Measurements from ENCODE around the gene SPEM3. TPM values are rescaled to one million over a fixed set of nuclear protein-coding genes. Genes with fewer than 3 reads are reported as not detected.
A peak's percentile ranks its signal among the peaks of the same experiment; 100 is the strongest.
"Not testable (repeated sequence)": the region's sequence is repeated elsewhere in the genome, so short reads cannot be mapped to it uniquely, and the experiment has no call there.

The SPEM3 gene
- total and polyA plus RNA-seq, 10 donors: not detected

DNA sequence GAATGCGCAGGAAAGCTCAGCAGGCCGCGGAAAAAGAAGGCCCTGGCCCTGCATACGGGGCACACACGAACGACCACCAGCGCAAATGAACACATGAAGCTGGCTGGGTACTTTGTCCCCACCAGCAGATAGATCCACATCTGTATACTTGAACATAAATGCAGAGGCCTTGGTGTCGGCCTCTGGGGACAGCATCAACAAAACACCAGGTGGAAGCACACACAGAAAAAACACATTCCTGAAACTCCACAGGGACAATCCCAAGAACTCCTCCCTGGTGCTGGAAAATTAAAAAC, 51.4 kb downstream of the SPEM3 start:
- intact Hi-C loops (cut with DNase I; ENCODE audit: low total_unique reads): no loop called here

DNA sequence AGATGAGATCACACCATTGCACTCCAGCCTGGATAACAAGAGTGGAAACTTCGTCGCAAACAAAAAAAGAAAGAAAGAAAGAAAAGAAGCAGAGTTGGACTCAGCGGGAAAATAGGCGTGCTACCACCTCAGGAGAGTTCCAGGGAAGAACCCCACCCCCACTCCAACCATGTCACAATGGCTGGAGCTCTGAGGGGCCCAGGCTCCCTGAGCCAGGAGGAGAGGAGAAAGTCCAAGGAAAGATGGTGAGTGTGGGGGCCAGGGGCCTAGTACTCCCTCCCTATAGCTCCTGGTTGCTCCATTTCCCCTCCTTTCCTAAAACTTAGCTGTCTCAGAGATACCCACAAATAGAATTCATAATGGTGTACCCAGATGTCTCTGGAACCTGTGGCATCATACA, 52.6 kb downstream of the SPEM3 start, which contains the start of gene SLC35G6:
Gene SLC35G6, plus strand, starts transcription at position 172 of the 400 bp plus-strand sequence. Its CDS starts 71 bp downstream, at position 243.
- Histone ChIP-seq H3K4me3 (peak within 1 kb of the TSS in 2 of 8 donors; percentile 85 to 94), H3K27ac (peak within 1 kb of the TSS; percentile 99 to 100 (median 99)), H3K4me1 (peaks cover 29 to 83% (median 70%) of the 10 kb centered on the region in 6 donors)
- H3K27me3 ChIP-seq (replicated peaks in 1 of 7); DNase-seq; intact Hi-C loops (cut with DNase I; ENCODE audit: low total_unique reads); H3K9me3 ChIP-seq; H3K36me3 ChIP-seq: not testable (repeated sequence)
- WGBS, 5 donors: 90 to 96% (median 93%) methylated on average over 4 of the region's 4 CpGs

More for the DNA sequence above, 51.4 kb downstream of the SPEM3 start:
- H3K4me1 ChIP-seq: peaks cover 25 to 83% (median 70%) of the 10 kb centered on the region in 6 donors
- peak overlapping the region; percentile 66 to 94 (median 83) for H3K4me3 ChIP-seq
- TF ChIP-seq POLR2A (IDR thresholded peaks at IDR 0.05) (no peak), POLR2AphosphoS5 (IDR thresholded peaks at IDR 0.05) (no peak)
- TF ChIP-seq, protein P1, sequence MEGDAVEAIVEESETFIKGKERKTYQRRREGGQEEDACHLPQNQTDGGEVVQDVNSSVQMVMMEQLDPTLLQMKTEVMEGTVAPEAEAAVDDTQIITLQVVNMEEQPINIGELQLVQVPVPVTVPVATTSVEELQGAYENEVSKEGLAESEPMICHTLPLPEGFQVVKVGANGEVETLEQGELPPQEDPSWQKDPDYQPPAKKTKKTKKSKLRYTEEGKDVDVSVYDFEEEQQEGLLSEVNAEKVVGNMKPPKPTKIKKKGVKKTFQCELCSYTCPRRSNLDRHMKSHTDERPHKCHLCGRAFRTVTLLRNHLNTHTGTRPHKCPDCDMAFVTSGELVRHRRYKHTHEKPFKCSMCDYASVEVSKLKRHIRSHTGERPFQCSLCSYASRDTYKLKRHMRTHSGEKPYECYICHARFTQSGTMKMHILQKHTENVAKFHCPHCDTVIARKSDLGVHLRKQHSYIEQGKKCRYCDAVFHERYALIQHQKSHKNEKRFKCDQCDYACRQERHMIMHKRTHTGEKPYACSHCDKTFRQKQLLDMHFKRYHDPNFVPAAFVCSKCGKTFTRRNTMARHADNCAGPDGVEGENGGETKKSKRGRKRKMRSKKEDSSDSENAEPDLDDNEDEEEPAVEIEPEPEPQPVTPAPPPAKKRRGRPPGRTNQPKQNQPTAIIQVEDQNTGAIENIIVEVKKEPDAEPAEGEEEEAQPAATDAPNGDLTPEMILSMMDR (IDR thresholded peaks at IDR 0.05 in 8 of 11, conservative IDR thresholded peaks at IDR 0.05 in 3 of 11): no peak
- DNase-seq: no peak
- 8 to 15% (median 12%) methylated on average over 7 to 8 of the region's 8 CpGs for WGBS, 5 donors
- no peaks in the 10 kb centered on the region for H3K36me3 ChIP-seq
- H3K27me3 ChIP-seq (replicated peaks in 1 of 7): no peaks in the 10 kb centered on the region
- no peaks in the 10 kb centered on the region for H3K9me3 ChIP-seq
- peak overlapping the region; percentile 98 to 100 (median 99) for H3K27ac ChIP-seq

DNA sequence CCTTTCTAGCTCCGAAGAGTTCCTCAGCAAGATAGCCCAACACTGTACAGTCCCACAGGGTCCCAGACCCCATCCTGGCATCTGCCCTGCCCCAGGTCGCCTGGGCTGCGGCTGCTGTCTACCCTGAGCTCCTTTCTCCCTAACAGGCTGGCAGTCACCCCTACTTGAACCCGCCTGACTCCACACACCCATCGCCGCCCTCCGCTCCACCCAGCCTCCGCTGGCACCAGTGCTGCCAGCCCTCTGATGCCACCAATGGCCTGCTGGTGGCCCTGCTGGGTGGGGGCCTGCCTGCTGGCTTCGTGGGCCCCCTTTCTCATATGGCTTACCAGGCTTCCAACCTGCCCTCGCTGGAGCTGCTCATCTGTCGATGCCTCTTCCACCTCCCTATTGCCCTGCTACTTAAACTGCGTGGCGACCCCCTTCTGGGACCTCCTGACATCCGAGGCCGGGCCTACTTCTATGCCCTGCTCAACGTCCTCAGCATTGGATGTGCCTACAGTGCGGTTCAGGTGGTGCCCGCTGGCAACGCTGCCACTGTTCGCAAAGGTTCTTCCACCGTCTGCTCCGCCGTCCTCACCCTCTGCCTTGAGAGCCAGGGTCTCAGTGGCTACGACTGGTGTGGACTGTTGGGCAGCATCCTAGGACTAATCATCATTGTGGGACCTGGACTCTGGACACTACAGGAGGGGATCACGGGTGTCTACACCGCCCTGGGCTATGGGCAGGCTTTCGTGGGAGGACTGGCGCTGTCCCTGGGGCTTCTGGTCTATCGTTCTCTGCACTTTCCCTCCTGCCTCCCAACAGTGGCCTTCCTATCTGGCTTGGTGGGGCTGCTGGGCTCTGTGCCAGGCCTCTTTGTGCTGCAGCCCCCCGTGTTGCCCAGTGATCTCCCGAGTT, 53.4 kb downstream of the SPEM3 start:
- H3K27me3 ChIP-seq (replicated peaks in 1 of 7); intact Hi-C loops (cut with DNase I; ENCODE audit: low total_unique reads); H3K9me3 ChIP-seq; H3K4me3 ChIP-seq; H3K36me3 ChIP-seq: not testable (repeated sequence)
- Histone ChIP-seq H3K4me1 (peaks cover 34 to 83% (median 70%) of the 10 kb centered on the region in 6 donors), H3K27ac (peak overlapping the region in 5 of 8 donors; percentile 96 to 100 (median 99))
- peak; percentile 81 for DNase-seq
- WGBS, 5 donors: 84 to 98% (median 87%) methylated on average over 28 to 31 of the region's 31 CpGs

Other genes starting within 250 kb of the SPEM3 start
Only the 30 nearest of the 39 such genes appear.
- 100 to 1,000 TPM in 4 of 7 donors, 10 to 100 TPM in 3; 83.1 to 133 (median 119) TPM for gene CTDNEP1, start 177.1 kb upstream of the SPEM3 start, total RNA-seq
- gene CTDNEP1, start 177.1 kb upstream of the SPEM3 start, polyA plus RNA-seq: 100 to 1,000 TPM in 1 of 3 donors, 10 to 100 TPM in 2; 69.3 to 104 (median 86.1) TPM
- 10 to 100 TPM; 22.1 to 40.3 (median 36.3) TPM for gene ELP5, start 176.6 kb upstream of the SPEM3 start, total RNA-seq
- gene ELP5, start 176.6 kb upstream of the SPEM3 start, polyA plus RNA-seq: 10 to 100 TPM; 36.2 to 40.2 (median 37.2) TPM
- 1 to 10 TPM in 6 of 7 donors, under 1 TPM in 1; 0.74 to 6.6 (median 2.4) TPM for gene CLDN7, start 166.4 kb upstream of the SPEM3 start, total RNA-seq
- gene CLDN7, start 166.4 kb upstream of the SPEM3 start, polyA plus RNA-seq: 1 to 10 TPM; 2.9 to 6.0 (median 4.3) TPM
- gene SLC2A4, start 147.1 kb upstream of the SPEM3 start, total RNA-seq: 1 to 10 TPM in 1 of 7 donors, under 1 TPM in 6; 0.39 to 1.6 (median 0.51) TPM
- gene SLC2A4, start 147.1 kb upstream of the SPEM3 start, polyA plus RNA-seq: under 1 TPM; 0.07 to 0.56 (median 0.29) TPM
- gene YBX2, start 134.2 kb upstream of the SPEM3 start, total RNA-seq: under 1 TPM in 3 of 7 donors, not detected in 4; 0.11 to 0.40 (median 0.19) TPM
- under 1 TPM; 0.09 to 0.22 (median 0.12) TPM for gene YBX2, start 134.2 kb upstream of the SPEM3 start, polyA plus RNA-seq
- gene EIF5A, start 121.2 kb upstream of the SPEM3 start, total RNA-seq: 100 to 1,000 TPM; 117 to 326 (median 244) TPM
- 100 to 1,000 TPM; 310 to 426 (median 376) TPM for gene EIF5A, start 121.2 kb upstream of the SPEM3 start, polyA plus RNA-seq
- 100 to 1,000 TPM in 2 of 7 donors, 10 to 100 TPM in 5; 54.1 to 123 (median 65.4) TPM for gene GPS2, start 113.5 kb upstream of the SPEM3 start, total RNA-seq
- 10 to 100 TPM; 56.6 to 73.2 (median 70.9) TPM for gene GPS2, start 113.5 kb upstream of the SPEM3 start, polyA plus RNA-seq
- 10 to 100 TPM; 16.5 to 53.9 (median 44.3) TPM for gene NEURL4, start 99.5 kb upstream of the SPEM3 start, total RNA-seq
- 10 to 100 TPM; 17.6 to 48.6 (median 36.3) TPM for gene NEURL4, start 99.5 kb upstream of the SPEM3 start, polyA plus RNA-seq
- 100 to 1,000 TPM; 118 to 312 (median 208) TPM for gene ACAP1, start 92.3 kb upstream of the SPEM3 start, total RNA-seq
- gene ACAP1, start 92.3 kb upstream of the SPEM3 start, polyA plus RNA-seq: 100 to 1,000 TPM; 126 to 266 (median 245) TPM
- gene KCTD11, start 76.7 kb upstream of the SPEM3 start, total RNA-seq: 10 to 100 TPM in 1 of 7 donors, 1 to 10 TPM in 6; 7.7 to 10.0 (median 9.1) TPM
- gene KCTD11, start 76.7 kb upstream of the SPEM3 start, polyA plus RNA-seq: 10 to 100 TPM in 1 of 3 donors, 1 to 10 TPM in 2; 5.4 to 12.0 (median 6.0) TPM
- gene TMEM95, start 73.7 kb upstream of the SPEM3 start, total RNA-seq: not detected
- gene TMEM95, start 73.7 kb upstream of the SPEM3 start, polyA plus RNA-seq: not detected
- 10 to 100 TPM in 1 of 7 donors, 1 to 10 TPM in 6; 4.2 to 16.2 (median 6.4) TPM for gene TNK1, start 47.8 kb upstream of the SPEM3 start, total RNA-seq
- gene TNK1, start 47.8 kb upstream of the SPEM3 start, polyA plus RNA-seq: 1 to 10 TPM; 6.6 to 8.7 (median 8.3) TPM
- gene PLSCR3, start 34.3 kb upstream of the SPEM3 start, total RNA-seq: 10 to 100 TPM; 34.1 to 63.2 (median 51.1) TPM
- gene PLSCR3, start 34.3 kb upstream of the SPEM3 start, polyA plus RNA-seq: 10 to 100 TPM; 31.3 to 45.9 (median 33.3) TPM
- gene TMEM256, start 24.8 kb upstream of the SPEM3 start, total RNA-seq: 10 to 100 TPM; 39.1 to 82.5 (median 50.3) TPM
- 100 to 1,000 TPM; 175 to 193 (median 179) TPM for gene TMEM256, start 24.8 kb upstream of the SPEM3 start, polyA plus RNA-seq
- gene NLGN2, start 21.0 kb upstream of the SPEM3 start, total RNA-seq: 10 to 100 TPM in 6 of 7 donors, 1 to 10 TPM in 1; 8.7 to 23.0 (median 13.0) TPM
- gene NLGN2, start 21.0 kb upstream of the SPEM3 start, polyA plus RNA-seq: 1 to 10 TPM; 2.2 to 6.5 (median 4.3) TPM
- not detected for gene SPEM1, start 8.5 kb upstream of the SPEM3 start, total RNA-seq
- gene SPEM1, start 8.5 kb upstream of the SPEM3 start, polyA plus RNA-seq: not detected
- gene SPEM2, start 3.2 kb upstream of the SPEM3 start, total RNA-seq: not detected
- not detected for gene SPEM2, start 3.2 kb upstream of the SPEM3 start, polyA plus RNA-seq
- gene TMEM102, start 6.6 kb downstream of the SPEM3 start, total RNA-seq: 10 to 100 TPM in 5 of 7 donors, 1 to 10 TPM in 2; 7.1 to 17.4 (median 10.9) TPM
- gene TMEM102, start 6.6 kb downstream of the SPEM3 start, polyA plus RNA-seq: 1 to 10 TPM; 4.7 to 9.8 (median 7.8) TPM
- gene FGF11, start 10.7 kb downstream of the SPEM3 start, total RNA-seq: 1 to 10 TPM; 1.0 to 5.5 (median 3.2) TPM
- gene FGF11, start 10.7 kb downstream of the SPEM3 start, polyA plus RNA-seq: 1 to 10 TPM; 1.5 to 3.5 (median 2.0) TPM
- 10 to 100 TPM in 5 of 7 donors, 1 to 10 TPM in 2; 7.3 to 12.9 (median 11.4) TPM for gene CHRNB1, start 16.2 kb downstream of the SPEM3 start, total RNA-seq
- gene CHRNB1, start 16.2 kb downstream of the SPEM3 start, polyA plus RNA-seq: 10 to 100 TPM in 2 of 3 donors, 1 to 10 TPM in 1; 7.3 to 12.4 (median 11.1) TPM
- gene ZBTB4, start 50.8 kb downstream of the SPEM3 start, total RNA-seq: 10 to 100 TPM; 38.7 to 68.8 (median 46.5) TPM
- gene ZBTB4, start 50.8 kb downstream of the SPEM3 start, polyA plus RNA-seq: 10 to 100 TPM; 10.5 to 23.7 (median 12.3) TPM
- not detected for gene SLC35G6, start 52.6 kb downstream of the SPEM3 start, total RNA-seq
- under 1 TPM in 1 of 3 donors, not detected in 2; 0.13 TPM for gene SLC35G6, start 52.6 kb downstream of the SPEM3 start, polyA plus RNA-seq
- gene POLR2A, start 55.5 kb downstream of the SPEM3 start, total RNA-seq: 100 to 1,000 TPM; 108 to 196 (median 173) TPM
- 10 to 100 TPM in 1 of 3 donors, 1 to 10 TPM in 2; 8.2 to 26.0 (median 8.8) TPM for gene POLR2A, start 55.5 kb downstream of the SPEM3 start, polyA plus RNA-seq
- gene TNFSF12, start 120.2 kb downstream of the SPEM3 start, total RNA-seq: 10 to 100 TPM; 37.4 to 64.6 (median 60.5) TPM
- gene TNFSF12, start 120.2 kb downstream of the SPEM3 start, polyA plus RNA-seq: 10 to 100 TPM; 46.5 to 65.0 (median 49.3) TPM
- gene TNFSF13, start 129.9 kb downstream of the SPEM3 start, total RNA-seq: 10 to 100 TPM; 14.5 to 54.0 (median 31.6) TPM
- gene TNFSF13, start 129.9 kb downstream of the SPEM3 start, polyA plus RNA-seq: 10 to 100 TPM; 19.9 to 23.4 (median 20.5) TPM
- 10 to 100 TPM; 36.3 to 71.7 (median 42.9) TPM for gene SENP3, start 133.1 kb downstream of the SPEM3 start, total RNA-seq
- gene SENP3, start 133.1 kb downstream of the SPEM3 start, polyA plus RNA-seq: 10 to 100 TPM; 43.1 to 52.7 (median 45.6) TPM
- gene CD68, start 150.8 kb downstream of the SPEM3 start, total RNA-seq: 100 to 1,000 TPM; 177 to 387 (median 271) TPM
- gene CD68, start 150.8 kb downstream of the SPEM3 start, polyA plus RNA-seq: 100 to 1,000 TPM in 1 of 3 donors, 10 to 100 TPM in 2; 52.5 to 236 (median 86.1) TPM
- gene MPDU1, start 155.0 kb downstream of the SPEM3 start, total RNA-seq: 100 to 1,000 TPM in 1 of 7 donors, 10 to 100 TPM in 6; 35.5 to 163 (median 51.2) TPM
- gene MPDU1, start 155.0 kb downstream of the SPEM3 start, polyA plus RNA-seq: 10 to 100 TPM; 42.7 to 73.0 (median 59.5) TPM
- gene SOX15, start 161.2 kb downstream of the SPEM3 start, total RNA-seq: 1 to 10 TPM in 1 of 7 donors, under 1 TPM in 2, not detected in 4; 0.41 to 1.7 (median 0.64) TPM
- under 1 TPM; 0.20 to 0.44 (median 0.32) TPM for gene SOX15, start 161.2 kb downstream of the SPEM3 start, polyA plus RNA-seq
- 10 to 100 TPM; 17.7 to 29.3 (median 26.7) TPM for gene FXR2, start 186.0 kb downstream of the SPEM3 start, total RNA-seq
- 10 to 100 TPM; 18.9 to 26.9 (median 20.4) TPM for gene FXR2, start 186.0 kb downstream of the SPEM3 start, polyA plus RNA-seq

Measured in spleen (tissue), 11 donors.